HCEC 1CT (cell line): Measurements from ENCODE around the gene GPHB5.
"Not testable (repeated sequence)": the region's sequence is repeated elsewhere in the genome, so short reads cannot be mapped to it uniquely, and the experiment has no call there.

ENCODE experiments used
- DNase-seq: peaks from one replicate; pipeline ENCODE4 v3.0.0-alpha.2; 2017

The GPHB5 gene

DNA sequence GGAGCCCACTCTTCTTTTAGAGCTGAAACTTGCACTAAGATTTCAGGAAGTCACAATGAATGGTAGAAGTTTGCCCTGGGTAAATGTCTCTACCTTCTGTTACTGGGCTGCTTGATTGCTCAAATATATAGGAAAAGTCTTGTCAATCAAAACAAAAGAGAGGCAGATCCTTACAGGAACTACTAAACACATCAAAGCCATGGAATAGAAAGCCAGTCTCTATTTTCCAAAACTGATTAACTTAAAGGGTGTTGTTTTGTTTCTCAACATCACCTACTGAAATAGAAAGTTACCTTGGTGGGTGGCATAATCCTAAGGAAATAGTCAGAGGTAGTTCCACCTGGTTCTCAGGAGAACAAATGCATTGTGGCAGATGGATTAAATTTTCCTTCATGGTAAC lies at the start of gene GPHB5:
Gene GPHB5, minus strand, starts transcription at position 101 of the 400 bp plus-strand sequence. CDS start 1,086 bp downstream, outside the sequence.
- DNase-seq, result no peak

- DNase-seq, result no peak
Measured at GRCh38 chr14:63367742-63368364, 49.1 kb upstream of the GPHB5 start.

DNA sequence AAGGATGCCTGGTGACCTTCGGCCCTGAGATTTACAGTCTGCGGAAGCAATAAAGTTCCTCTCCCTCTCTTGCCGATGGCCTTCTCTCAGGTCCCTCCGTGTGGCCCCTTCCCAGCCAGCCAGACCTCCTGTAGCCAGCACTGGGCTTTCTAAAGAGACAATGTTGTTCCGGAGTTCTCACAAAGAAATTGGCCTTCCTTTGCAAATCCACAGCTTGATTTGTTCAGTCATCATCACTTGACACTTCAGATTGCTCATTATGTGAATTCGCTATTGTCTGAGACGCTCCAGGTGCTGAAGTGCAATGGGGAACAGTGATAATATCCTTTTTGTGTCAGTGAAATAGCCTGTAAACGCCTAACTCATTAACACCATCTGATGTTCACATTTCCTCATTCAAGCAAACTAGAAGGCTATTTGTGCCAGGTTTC lies 43.7 kb upstream of the GPHB5 start:
- DNase-seq, result no peak

DNA sequence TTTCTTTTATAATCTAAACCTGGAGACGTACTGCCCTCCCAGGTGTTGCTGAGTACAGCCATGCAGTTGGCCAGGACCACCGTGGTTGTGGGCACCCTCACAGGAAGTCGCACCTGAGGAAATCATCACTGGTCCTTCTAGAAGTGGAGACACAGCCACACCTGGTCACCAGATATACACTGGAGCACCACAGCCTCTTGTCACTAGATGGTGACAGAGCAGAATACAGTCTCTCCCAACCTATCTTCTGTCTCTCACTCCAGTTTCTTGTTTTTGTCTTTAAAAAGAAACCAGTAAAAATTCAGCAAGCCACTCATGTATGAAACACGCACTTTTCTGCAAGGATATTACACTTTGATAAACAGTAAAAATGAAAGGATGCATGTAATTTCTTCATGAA lies 43.1 kb upstream of the GPHB5 start:
- DNase-seq, result no peak

DNA sequence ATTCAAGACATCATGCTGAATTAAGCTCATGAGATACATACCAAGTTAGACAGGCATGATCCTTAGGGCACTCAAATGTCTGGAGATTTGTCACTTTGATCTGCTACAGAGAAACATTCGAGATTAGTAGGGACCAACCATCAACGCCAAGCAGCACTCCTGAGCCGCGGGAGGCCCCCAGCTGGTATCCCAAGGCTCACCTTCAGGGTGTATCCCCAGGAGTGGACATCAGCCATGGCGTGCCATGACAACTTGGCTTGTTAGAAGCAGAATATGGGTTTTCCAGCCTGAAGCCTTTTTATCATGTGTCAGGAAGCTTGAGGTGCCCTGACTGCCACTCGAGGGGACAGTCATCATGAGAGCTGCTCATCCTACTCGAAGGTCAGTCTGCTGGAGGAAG lies 39.1 kb upstream of the GPHB5 start:
- no peak for DNase-seq

- no peak for DNase-seq
Measured at GRCh38 chr14:63345826-63346225, 27.1 kb upstream of the GPHB5 start.

DNA sequence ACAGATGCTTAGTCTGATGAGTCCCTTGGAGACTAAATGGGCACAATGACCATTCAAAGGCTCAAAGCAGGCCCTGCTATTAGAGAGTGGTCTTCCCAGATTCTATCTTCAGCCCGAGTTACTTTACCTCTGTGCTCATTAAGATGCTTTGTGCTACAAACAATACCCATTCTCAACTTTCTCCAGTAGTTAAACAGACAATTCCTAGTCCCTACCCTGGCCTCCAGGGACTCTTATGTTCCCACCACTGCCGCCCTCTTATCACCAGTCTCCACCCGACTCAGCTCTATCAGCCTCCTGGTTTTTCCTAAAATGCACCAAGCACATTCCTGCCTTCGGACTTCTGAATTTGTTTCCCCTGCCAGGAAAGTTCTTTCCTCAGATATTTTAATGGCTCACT lies 25.6 kb upstream of the GPHB5 start:
- DNase-seq, result no peak

DNA sequence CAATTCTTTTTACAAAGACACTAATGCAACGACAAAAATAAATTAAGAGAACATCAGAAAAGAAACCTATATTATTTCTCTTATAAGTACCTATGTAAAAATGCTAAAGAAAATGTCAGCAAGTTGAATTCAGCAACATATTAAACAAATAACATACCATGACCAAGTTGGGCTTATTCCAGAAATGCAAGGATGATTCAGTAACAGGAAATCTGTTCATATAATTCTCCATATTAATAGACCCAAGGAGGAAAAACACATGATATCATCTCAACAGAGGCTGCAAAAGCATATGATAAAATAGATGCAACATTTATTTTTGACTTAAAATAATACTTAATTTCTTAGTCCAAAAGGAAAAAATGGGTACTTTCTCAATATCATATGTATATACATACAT lies 25.1 kb upstream of the GPHB5 start:
- DNase-seq, result peak; percentile 46

- DNase-seq, result no peak
Measured at GRCh38 chr14:63342371-63342770, 23.6 kb upstream of the GPHB5 start.

- DNase-seq, result no peak
Measured at GRCh38 chr14:63328787-63329737, 10.3 kb upstream of the GPHB5 start.

- DNase-seq, result no peak
Measured at GRCh38 chr14:63326840-63327239, 8.1 kb upstream of the GPHB5 start.

GRCh38 chr14:63322897-63323573 lies 4.3 kb upstream of the GPHB5 start:
- no peak for DNase-seq

- no peak for DNase-seq
Measured at GRCh38 chr14:63322472-63322871, 3.7 kb upstream of the GPHB5 start.

DNA sequence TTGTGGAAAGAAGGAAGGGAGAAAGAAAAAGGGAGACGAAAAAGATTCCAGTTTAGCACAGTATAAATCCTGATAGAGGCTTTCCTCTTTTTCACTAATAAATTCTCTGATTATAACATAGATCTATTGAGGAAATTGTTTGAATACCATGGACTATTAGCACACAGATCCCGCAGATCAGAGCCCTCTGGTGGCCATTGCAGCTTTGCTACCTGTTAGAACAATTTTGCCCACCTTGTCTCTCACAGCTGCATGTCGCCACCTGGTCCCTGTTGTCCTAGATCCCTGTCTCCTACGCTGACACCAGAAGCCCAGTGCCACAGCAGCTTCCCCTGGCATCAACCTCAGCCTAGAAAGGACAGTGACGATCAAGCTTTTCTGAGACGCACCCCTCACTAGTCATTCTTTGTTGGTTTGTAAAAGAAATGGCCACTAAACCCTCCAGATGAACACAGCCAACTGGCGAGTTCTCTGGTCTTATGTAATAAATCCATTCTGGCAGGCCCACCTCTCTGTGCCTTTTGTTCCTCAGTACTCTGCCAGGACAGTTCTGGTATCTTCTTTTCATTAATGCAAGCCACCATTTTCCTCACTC lies 9.9 kb downstream of the GPHB5 start:
- DNase-seq, result peak; percentile 12

GRCh38 chr14:63304429-63304828 lies 14.3 kb downstream of the GPHB5 start:
- DNase-seq, result not testable (repeated sequence)

GRCh38 chr14:63301891-63302534 lies 16.7 kb downstream of the GPHB5 start:
- no peak for DNase-seq

DNA sequence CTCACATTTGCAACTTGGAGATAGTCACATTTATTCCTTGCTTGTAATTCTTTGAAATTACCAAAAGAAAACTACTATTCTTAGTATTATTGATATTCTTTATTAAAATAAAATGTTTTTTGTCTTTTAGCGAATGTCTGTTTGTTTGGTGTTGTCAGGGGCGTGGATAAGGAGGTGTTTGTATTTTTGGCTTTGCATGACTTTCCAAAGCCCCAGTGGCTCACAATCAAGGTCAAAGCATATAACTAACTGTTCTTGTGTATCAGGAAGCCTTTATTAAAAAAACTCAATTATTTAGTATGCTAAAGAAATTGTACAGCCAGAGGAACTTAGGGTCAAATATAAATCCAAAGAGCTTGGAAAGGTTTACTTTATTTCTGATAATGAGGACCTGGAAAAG lies 17.9 kb downstream of the GPHB5 start:
- DNase-seq, result no peak

DNA sequence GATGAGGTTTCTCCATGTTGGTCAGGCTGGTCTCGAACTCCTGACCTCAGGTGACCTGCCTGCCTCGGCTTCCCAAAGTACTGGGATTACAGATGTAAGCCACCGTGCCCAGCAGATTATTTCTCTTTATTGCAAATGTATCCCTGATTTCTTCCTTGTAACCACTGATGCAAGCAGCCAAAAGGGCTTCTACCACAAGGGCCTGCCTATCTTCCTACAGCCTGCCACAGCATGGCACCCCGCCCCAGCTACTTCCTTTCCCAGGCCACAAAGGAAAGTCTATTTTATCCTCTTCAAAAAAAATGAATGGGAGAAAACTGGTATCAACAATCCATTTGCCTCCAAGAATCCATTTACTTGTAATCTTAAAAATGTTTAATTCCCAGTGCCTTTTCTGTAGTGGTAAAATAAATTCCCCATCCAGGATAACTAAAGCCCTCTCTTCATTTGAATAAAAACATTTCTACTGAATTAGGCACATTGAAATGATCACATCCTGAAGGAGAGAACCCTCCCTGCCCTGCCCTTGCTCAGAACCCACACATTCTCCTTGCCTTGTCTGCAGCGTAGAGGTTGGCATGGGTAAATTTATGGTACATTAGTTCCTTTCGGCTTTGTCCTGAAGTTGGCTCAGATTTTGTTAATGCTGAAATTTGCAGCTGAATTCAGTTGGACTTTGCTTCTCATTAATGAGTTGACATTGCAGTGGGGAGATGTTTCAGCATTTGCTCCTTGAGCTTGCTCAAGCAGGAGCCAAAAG lies 19.2 kb downstream of the GPHB5 start:
- DNase-seq, result no peak

- no peak for DNase-seq
Measured at GRCh38 chr14:63297372-63298063, 21.2 kb downstream of the GPHB5 start.

DNA sequence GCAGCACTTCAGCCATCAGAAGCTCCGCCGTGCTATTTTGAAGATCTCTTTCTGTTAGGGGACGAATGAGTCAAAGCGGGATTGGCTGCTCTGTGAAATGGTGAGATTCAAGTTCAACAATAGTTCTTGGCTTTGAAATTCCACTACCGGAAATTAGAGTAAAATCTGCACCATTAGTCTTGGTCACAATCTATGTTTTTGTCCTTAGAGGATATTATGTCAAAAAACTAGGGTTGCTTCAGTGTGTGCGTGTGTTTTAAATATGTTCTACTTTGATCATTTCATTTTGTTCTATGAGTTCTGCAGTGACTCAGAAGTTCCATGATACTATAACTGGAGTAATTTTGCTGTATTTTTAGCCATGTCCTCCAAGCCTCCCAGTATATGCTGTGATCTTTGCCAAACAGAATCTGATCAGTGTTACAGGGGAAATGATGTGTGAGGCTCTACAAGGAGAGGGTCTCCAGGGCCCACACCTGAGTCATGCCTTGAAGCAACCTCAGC lies 22.6 kb downstream of the GPHB5 start:
- DNase-seq, result no peak

DNA sequence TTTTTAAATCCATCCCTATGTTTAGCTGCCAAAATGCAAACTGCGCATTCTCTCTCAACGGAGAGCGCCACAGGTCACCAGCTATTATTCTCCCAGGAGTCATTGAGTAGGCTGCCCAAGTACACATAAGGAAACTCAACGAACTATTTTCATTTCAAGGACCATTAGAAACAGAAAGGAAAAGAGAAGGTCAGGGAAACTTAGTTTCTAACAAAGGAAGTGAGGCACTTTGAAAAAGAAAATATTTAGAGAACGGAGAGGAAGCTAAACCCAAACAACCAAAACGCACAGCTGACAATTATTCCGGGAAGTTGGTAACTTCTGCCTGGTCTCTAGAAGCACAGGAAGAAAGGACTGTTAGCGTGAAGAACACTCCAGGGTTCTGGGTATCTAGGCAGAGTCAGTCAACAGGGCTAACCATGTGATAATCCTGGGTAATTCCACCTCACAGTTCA lies 23.5 kb downstream of the GPHB5 start:
- no peak for DNase-seq
